Neural cell (in vitro differentiated cells): ENCODE results near the gene SLC6A6.

Experiments
- CTCF ChIP-seq: fragments of 450-650 bp; IDR thresholded peaks from 2 replicates; pipeline ENCODE4 v1.5.1; 2014; ENCODE audit warnings: antibody characterized with exemption, mild to moderate bottlenecking, moderate library complexity; ENCODE audit not compliant: poor library complexity, severe bottlenecking
- EP300 ChIP-seq: fragments of 450-650 bp; conservative IDR thresholded peaks from 2 replicates; pipeline ENCODE4 v1.6.1; 2014; ENCODE audit warnings: antibody characterized with exemption, mild to moderate bottlenecking, moderate library complexity; ENCODE audit not compliant: poor library complexity, severe bottlenecking
- EZH2 ChIP-seq: fragments of 200-600, 300-800 bp; shearing (Covaris generic), sonication (generic); IDR thresholded peaks from 2 replicates; pipeline ENCODE4 v1.6.1; 2014; ENCODE audit warnings: antibody characterized with exemption, low read length, borderline replicate concordance, mild to moderate bottlenecking; ENCODE audit not compliant: insufficient read depth, poor library complexity, severe bottlenecking
- MXI1 ChIP-seq: fragments of 450-650 bp; conservative IDR thresholded peaks from 2 replicates; pipeline ENCODE4 v1.6.1; 2014; ENCODE audit warnings: antibody characterized with exemption, mild to moderate bottlenecking; ENCODE audit not compliant: poor library complexity, severe bottlenecking
- POLR2AphosphoS5 ChIP-seq: IDR thresholded peaks from 2 replicates; pipeline ENCODE4 v1.6.1; 2012
- RAD21 ChIP-seq: fragments of 450-650 bp; conservative IDR thresholded peaks from 2 replicates; pipeline ENCODE4 v1.6.1; 2014; ENCODE audit warnings: antibody characterized with exemption, mild to moderate bottlenecking, moderate library complexity
- REST ChIP-seq: IDR thresholded peaks from 2 replicates; pipeline ENCODE4 v1.6.1; 2012; ENCODE audit warnings: borderline replicate concordance
- SMC3 ChIP-seq: fragments of 450-650 bp; conservative IDR thresholded peaks from 2 replicates; pipeline ENCODE4 v1.6.1; 2014; ENCODE audit warnings: antibody characterized with exemption, mild to moderate bottlenecking, moderate library complexity; ENCODE audit not compliant: poor library complexity
- TAF1 ChIP-seq: IDR thresholded peaks from 2 replicates; pipeline ENCODE4 v1.6.1; 2012; ENCODE audit warnings: low read depth

GRCh38 chr3:14434126-14434497 lies 31.7 kb downstream of the SLC6A6 start:
- TF ChIP-seq POLR2AphosphoS5 (no peak), TAF1 (no peak), CTCF (no peak), EZH2 (no peak), EP300 (no peak), RAD21 (no peak), REST (no peak), SMC3 (no peak), MXI1 (no peak)
